SHP77 (cell line): ENCODE data around the gene FBXL19.
A peak's percentile ranks its signal among the peaks of the same experiment; 100 is the strongest.

Experiments
- DNase-seq, 2 experiments: peaks; one replicate each; lab custom pipeline; 2025; lab: John Stamatoyannopoulos, UW

FBXL19 gene

DNA sequence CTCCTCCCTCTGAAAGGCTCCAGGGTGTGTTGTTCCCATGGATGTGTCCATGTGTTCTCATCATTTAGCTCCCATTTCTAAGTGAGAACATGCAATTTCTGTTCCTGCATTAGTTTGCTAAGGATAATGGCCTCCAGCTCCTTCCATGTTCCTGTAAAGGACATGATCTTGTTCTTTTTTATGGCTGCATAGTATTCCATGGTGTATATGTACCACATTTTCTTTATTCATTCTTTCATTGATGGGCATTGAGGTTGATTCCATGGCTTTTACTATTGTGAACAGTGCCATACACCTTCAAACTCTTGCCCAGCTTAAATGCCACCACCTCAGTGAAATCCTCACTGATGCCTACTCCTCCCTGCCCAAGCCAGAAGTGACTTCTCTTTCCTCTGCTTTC, 21.0 kb downstream of the FBXL19 start:
- DNase-seq: no peak

DNA sequence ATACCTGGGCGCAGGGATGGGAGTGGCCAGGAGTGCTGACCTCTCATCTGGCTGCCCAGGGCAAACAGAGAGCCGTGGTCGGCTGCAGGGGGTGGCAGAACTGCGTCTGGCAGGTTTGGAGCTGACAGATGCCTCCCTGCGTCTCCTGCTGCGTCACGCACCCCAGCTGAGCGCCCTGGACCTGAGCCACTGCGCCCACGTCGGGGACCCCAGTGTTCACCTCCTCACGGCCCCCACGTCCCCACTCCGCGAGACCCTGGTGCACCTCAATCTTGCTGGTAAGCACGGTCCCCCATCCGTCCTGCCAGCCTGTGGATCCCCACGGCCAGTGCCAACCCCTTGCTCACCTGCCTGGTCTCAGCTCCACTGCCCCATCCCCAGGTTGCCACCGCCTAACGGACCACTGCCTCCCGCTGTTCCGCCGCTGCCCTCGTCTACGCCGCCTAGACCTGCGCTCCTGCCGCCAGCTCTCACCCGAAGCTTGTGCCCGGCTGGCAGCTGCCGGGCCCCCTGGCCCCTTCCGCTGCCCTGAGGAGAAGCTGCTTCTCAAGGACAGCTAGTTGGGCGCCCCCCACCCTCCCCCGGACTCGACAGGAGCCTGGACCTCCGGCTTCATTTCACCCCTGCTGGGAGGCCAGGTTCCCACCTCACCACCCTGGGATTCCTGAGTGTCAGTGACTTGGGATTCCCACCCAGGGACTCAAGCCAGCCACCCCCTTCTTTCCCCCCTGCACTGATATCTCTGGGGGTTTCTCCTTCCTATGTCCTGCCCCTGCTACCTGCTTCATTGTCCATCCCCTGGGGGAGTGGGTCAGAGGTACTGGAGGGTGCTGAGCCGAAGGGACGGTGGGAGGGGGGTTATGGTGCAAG, 23.5 kb downstream of the FBXL19 start:
- no peak for DNase-seq

DNA sequence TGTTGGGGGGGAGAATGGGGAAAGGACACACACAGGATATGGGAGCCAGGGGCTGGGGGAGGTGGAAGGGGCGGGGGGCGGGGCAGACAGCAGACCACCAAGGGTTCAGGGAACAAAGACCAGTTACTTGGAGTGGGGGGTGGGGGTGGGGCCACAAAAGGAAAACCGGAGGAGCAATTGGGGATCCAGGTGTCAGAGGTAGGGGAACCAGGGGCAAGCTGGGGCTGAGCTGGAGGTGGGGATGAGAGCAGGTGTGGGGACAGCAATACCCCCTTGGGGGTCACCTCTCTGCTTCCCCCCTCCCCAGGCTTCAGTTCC, 24.1 kb downstream of the FBXL19 start:
- no peak for DNase-seq

DNA sequence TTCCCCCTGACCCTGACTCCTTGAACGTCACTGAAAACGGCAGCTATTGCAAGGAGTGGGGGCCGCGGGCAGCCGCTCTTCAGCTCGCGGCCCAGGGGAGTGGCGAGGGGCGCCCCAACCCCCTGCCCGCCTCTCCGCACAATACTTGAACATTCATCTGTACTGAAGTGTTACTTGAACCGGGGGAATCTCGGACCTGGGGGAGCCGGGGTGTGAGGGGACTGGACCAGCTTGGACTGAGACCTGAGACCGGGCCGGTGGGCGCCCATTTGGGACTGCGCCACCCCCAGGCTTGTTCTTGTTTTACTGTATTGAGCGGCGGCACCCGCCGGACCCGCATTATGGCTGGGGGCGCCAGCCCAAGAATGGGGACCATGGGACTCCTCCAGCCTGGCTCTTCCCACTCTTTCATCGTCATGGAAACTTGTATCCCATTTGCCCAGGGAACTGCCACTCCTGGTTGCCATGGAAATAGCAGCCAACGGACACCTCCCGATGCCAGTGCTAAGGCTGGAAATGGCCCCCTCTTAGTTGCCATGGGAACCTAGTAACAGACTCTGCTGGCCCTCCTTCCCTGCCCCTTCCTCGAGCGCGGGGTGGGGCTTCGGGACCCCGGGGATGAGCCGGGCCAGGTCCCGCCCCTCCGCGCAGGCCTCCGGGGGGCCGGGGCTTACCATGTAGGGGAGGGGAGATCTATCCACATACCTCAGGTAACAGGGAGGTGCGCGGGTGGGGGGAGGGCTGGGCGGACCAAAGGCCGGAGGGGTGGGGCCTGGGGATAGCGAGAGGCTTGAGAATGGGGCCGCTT, 24.7 kb downstream of the FBXL19 start:
- DNase-seq: peak; percentile 58 to 74

DNA sequence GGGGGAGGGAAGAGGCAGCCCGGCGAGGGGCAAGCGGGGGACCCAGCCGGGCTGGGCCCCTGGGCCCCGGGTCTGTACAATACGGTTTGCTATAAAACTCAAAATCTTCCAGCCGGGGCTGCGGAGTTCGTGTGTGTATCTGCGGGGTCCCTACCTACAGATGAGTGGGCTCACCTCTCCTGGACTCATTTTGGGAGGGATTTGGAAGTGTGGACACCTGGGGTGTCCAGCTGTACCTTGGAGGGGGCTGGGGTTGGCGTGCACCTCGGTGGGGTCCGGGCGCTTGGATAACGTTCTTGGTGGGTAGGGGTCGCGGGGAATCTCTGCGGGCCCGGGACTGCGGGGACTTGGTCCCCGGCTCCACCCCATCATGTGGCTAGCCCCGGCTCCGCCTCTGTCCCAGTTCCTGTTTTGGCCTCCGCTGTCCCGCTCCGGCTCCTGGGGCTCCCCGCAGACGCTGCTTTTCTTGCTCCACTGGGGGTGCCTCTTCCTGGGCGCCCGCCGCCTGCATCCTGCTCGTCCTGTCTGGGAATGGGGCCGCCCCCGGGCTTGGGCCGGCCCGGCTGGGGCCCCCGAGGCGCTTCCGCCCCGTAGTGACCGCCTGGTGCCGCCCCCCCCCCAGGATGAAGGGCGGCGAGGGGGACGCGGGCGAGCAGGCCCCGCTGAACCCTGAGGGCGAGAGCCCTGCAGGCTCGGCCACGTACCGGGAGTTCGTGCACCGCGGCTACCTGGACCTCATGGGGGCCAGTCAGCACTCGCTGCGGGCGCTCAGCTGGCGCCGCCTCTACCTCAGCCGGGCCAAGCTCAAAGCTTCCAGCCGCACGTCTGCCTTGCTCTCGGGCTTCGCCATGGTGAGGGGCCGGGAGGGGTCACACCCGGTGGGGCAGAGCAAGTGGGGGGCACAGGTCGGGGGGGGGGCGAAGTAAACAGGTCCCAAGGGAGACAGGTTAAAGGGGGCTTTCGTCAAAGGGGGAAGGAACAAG, 25.6 kb downstream of the FBXL19 start, which contains the start of gene ORAI3:
ORAI3 (plus strand) TSS at position 402 of the 983 bp plus-strand sequence; CDS start at position 624, 222 bp downstream.
- DNase-seq: peak; percentile 11 to 37

DNA sequence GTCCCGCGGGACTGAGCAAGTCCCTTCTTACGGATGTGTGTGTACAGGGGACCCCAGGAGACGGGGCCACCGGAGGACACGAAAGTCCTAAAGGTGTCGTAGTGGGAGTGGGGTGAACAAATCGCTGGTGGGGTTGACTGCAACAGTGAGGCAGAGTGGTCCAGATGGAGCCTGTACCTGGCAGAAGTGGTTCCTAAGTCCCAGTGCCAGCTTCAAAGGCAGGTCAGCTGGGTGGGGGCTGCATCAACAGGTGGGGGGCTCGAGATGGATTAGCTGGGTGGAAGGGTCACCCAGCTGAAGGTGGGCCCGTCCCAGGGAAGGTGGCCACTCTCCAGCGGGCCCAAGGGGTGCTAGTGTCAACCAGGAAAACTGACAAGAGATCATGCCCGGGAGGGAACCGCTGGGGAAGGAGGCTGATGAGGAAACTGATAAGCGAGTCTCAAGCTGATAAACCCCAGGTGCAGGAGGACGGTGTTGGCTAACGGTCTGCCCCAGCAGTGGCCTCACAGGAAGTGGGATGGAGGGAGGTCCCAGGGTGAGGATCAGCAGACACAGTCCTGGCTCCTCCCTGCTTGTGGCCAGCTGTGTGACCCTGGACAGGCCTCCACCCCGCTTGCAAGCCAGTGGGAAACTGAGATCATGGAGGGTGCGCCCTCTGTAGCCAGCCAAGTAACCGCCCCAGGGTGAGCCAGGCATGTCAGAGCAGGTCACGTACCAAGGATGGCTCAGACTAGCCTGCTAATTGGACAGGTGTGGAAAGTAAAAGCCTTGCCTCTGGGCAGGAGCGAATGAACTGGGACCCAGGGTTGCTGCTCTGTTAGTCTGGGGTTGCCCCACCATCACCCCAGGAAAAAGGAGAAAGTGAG, 26.5 kb downstream of the FBXL19 start:
- DNase-seq: peak; percentile 54 to 73

DNA sequence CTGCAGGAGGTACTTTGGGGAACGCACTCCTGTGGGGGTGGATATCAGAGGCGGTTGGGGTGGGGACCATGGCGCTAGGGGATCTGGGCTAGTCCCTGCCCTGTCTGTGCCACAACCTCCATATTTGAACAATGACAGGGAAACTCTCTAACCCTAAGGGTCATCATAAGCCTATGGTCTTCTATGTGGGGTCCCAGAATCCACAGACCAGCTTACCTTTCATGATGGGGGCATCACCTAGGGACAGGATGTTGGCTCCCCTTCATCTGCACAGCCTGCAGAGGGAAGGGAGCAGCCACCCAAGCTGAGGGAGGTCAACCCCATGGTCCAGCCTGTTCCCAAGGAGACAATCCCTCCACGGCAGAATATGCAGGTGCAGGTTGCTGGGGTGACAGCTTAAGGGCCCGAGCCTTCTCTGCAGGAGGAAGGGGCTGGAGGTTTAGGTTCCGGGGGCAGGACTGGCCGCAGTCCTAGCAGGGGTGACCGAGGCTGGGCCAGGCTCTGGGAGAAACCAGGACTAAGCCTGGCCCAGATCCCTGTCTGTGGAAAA, 27.2 kb downstream of the FBXL19 start:
- no peak for DNase-seq

DNA sequence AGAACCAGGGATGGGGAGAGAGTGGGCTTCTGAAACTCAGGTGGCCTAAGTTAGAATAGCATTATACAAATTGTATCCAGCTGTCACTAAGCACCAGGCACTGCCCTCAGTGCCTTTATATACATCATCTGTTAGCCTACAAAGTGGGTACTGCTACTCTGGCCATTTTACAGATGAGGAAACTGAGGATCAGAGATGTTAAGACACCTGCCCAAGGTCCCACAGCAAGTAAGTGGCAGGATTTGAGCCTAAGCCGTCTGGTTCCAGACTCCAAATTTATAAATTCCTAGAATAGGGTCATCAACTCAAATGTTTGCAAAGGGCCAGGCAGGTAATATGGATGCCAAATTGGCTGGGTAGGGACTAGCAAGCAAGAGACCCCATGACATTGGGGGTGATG, 27.8 kb downstream of the FBXL19 start:
- no peak for DNase-seq

DNA sequence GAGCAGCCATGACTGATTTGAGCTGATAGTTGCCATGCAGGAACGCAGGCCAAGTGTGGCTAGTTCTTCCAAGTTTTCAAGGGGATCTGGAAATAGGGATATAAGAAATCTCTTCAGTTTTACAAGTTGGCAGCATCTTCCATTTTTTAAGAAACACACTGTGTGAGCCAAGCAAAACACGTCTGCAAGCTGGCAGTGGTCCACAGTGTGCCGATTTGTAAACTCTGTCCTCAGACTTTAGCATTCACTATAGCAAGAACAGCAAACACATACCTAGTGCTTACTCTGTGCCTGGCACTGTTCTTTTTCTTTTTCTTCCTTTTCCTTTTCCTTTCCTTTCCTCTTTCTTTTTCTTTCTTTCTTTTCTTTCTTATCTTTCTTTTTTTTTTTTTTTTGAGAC, 28.4 kb downstream of the FBXL19 start:
- no peak for DNase-seq

DNA sequence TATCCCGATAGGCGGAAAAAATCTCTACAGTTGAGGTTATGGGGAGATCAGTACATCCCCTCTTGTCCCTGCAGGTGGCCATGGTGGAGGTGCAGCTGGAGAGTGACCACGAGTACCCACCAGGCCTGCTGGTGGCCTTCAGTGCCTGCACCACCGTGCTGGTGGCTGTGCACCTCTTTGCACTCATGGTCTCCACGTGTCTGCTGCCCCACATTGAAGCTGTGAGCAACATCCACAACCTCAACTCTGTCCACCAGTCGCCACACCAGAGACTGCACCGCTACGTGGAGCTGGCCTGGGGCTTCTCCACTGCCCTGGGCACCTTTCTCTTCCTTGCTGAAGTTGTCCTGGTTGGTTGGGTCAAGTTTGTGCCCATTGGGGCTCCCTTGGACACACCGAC, 29.7 kb downstream of the FBXL19 start:
- no peak for DNase-seq

DNA sequence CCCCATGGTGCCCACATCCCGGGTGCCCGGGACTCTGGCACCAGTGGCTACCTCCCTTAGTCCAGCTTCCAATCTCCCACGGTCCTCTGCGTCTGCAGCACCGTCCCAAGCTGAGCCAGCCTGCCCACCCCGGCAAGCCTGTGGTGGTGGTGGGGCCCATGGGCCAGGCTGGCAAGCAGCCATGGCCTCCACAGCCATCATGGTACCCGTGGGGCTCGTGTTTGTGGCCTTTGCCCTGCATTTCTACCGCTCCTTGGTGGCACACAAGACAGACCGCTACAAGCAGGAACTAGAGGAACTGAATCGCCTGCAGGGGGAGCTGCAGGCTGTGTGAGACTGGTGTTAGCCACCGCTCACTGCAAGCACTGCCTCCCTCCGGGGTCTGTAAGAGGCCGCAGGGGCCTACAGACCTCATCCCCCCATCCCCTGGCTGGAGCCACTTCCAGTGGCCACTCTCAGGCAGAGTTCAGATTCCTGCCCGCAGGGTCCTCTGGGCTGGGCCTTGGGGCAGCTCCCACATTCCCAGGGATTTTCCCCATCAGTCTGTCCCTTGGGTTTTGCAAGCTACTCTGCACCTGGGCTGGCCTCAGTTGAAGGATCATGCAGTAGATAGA, 30.2 kb downstream of the FBXL19 start:
- DNase-seq: peak; percentile 87 to 89

DNA sequence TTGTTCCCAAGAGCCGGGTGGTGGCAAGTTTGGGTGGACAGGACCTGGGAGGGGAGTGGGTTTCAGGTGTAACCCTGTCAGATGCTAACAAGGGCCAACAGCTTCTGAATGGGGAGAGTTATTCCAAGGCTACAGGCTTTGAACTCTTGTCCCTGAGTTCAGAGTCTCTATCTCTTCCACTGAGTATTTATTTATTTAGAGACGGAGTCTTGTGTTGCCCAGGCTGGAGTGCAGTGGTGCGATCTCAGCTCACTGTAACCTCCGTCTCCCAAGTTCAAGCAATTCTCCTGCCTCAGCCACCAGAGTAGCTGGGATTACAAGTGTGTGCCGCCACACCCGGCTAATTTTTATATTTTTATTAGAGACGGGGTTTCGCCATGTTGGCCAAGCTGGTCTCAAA, 31.6 kb downstream of the FBXL19 start:
- no peak for DNase-seq

DNA sequence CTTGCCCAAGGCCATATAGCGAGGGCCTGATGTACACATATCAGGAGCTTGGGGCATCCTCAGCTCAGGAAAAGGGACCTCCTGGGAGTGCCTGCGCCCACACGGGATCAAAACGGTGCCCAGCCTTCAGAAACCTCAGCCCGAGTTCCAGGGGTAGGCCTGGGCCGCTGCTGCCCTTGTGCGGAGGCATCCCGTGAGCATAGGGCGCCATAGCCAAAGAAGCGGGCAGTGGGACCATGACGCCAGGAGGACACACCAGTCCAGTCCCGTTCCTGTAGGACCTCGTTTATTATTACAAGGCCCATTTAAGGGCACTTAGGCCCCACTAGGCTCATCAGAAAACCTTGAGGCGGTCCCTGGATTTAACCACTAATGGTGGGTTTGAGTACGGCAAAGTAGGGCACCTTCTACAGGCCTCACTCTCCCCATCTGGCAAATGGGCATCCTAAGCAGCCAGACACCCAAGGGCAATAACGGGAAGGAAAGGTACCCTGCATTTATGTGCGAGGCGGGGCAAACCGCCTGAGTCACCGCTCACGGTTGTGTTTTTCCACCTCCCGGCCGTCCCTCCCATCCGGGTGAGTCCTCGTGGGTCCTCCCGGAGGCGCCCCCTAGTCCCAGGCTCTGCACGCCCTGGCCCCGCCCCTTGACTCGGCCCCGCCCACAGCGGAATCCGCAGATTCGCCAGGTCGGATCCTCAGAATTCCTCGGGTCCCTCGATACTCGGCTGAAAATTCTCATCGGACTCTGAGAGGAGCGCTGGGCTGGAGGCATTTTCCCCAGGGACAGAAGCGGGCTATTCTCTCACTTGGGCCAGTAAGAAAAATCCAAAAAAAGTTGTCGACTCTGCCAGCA, 33.5 kb downstream of the FBXL19 start:
- peak; percentile 77 to 82 for DNase-seq

DNA sequence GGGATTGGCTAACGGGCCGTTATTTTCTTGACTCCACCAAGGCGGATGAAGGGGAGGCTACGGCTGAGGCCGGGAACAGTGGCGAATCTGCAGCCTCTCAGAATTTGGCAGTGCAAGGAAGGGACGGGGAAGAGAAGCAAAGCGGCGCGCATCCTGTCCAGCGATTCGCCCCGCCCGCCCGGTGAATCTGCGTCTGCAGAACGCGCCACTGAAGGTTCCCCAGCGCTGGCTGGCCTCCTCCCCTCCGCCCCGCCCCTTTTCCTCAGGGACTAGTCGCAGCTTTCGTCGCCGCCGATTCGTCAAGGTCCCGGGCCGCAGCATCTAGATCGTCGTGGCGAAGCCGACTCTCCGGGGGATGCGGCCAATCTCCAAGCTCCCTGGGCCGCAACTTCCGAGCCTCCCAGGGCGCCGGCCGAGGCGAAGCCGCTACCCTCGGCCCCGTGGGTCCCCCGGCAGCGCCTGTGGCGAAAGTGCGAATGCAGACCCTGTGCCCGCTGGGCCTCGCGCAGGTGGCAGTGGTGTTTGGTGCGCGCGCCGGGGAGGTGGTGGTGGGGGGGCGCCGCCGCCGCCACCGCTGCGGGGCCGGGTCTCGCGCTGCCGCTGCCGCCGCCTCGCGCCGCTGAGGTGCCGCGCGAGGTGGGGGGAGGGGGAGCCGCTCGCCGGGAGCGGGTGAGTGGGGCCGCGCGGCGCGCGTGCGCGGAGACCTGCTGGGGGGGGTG, 34.2 kb downstream of the FBXL19 start, which contains the start of gene SETD1A:
SETD1A (plus strand) TSS at position 299 of the 719 bp plus-strand sequence. CDS start 978 bp downstream, outside the sequence.
- DNase-seq: peak; percentile 96

DNA sequence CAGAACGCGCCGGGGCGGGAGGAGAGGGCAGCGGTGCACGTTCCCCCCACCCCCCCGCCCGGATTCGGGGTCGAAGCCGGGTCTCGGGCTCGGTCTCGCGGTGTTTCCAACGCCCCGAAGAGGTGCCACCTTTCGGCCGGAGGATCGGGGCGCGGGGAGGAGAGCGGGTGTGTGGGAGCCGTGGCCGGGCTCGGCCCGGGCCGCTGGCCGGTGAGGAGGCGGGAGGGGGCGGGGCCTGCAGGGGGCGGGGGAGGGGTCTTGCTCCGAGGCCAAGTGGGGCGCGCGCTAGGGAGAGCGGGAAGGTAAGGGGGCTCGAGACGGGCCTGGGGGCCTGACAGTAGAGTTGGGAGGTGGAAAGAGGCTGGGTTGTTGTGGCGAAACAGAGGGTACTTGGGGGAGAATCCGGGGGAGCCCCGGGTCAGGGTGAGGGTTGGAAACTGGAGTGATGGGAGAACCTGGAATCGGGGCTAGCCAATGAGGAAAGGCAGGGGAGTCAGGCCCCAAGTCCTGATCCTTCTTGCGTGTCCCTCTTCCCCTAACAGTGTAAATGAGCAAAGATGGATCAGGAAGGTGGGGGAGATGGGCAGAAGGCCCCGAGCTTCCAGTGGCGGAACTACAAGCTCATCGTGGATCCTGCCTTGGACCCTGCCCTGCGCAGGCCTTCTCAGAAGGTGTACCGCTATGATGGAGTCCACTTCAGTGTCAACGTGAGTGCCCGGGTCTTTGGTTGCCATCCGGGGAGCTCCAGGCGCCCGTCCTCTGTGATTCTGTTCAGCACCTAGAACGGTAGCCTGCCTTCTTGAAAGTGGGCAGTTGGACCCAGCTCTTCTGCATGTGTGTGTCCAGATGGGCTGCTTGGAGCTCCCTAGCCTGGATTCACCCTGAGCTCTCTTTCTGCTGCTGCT, 35.1 kb downstream of the FBXL19 start:
- DNase-seq: peak; percentile 40 to 80

DNA sequence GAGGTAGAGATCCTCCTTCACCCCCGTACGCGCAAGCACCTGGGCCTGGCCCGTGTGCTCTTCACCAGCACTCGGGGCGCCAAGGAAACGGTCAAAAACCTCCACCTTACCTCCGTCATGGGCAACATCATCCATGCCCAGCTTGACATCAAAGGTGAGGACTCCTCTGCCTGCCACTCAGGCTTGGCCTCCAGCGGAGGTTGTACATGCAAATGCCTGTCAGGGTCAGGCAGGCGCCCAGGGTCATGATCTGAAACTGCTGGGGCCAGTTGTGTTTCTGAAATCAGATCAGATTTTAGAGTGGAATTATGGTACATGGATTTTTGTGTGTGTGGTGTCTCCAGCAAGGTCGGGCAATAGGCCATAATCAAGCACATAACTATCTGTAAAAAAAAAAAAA, 38.0 kb downstream of the FBXL19 start:
- no peak for DNase-seq

DNA sequence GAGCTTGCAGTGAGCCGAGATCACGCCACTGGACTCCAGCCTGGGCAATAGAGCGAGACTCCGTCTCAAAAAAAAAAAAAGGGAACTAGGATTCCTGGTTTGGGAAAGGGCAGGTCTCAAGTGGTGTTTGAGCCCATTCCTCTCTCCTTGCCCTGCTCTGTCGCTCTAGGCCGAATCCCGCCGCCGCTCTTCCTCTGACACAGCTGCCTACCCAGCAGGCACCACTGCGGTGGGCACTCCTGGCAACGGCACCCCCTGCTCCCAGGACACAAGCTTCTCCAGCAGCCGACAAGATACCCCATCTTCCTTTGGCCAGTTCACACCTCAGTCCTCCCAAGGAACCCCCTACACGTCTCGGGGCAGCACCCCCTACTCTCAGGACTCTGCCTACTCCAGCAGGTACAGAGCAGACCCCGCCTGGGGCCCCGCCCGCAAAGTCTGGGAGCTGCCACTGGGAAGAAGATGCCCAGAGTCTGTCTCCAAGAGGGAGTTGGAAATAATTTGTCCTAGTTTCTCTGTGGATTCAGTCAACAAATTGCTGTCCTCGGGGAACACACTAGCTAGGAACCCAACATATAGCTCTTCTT, 40.6 kb downstream of the FBXL19 start:
- DNase-seq: no peak
